DND-41 (cell line): ENCODE measurements around the gene MUCL3.

Source experiments
- CTCF ChIP-seq: IDR thresholded peaks from 2 replicates; pipeline ENCODE4 v1.5.1; 2012; ENCODE audit warnings: borderline replicate concordance, low read length, moderate library complexity, mild to moderate bottlenecking; ENCODE audit not compliant: poor library complexity, severe bottlenecking; ENCODE audit errors: extremely low read depth
- EZH2 ChIP-seq: IDR thresholded peaks from 3 replicates; pipeline ENCODE4 v1.6.1; 2012; ENCODE audit warnings: borderline replicate concordance, low read depth, mild to moderate bottlenecking, moderate library complexity, low read length, inconsistent platforms; ENCODE audit not compliant: severe bottlenecking

DNA sequence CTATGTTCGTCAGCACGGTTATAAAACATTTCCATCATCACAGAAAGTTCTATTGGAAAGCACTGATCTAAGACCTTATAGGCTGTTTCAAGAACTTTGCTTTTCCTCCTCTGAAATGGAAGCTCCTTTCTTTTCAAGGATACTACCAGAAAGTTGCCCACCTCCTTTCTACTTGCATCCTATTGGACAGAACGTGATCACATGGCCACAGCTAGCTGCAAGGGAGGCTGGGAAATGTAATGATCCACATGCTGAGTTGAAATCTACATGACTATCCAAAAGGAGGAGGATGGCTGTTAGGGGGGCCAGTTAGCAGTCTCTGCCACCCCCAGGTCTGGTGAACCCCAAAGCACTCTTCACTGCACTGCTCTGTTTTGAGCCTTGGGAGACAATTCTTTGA lies 12.1 kb upstream of the MUCL3 start:
- TF ChIP-seq CTCF (no peak), EZH2 (no peak)
